Urothelium cell line (cell line): ENCODE measurements around the gene EGFLAM.
"Not testable (repeated sequence)": the region's sequence is repeated elsewhere in the genome, so short reads cannot be mapped to it uniquely, and the experiment has no call there.

Source experiments
- DNase-seq: peaks from one replicate; pipeline ENCODE4 v3.0.0; 2011; ENCODE audit warnings: low spot score, mixed read lengths
- FAIRE-seq: peaks from 2 replicates; lab custom pipeline; 2011; peaks lifted over from hg19 to GRCh38; lab: Jason Lieb, UNC

The EGFLAM gene

DNA sequence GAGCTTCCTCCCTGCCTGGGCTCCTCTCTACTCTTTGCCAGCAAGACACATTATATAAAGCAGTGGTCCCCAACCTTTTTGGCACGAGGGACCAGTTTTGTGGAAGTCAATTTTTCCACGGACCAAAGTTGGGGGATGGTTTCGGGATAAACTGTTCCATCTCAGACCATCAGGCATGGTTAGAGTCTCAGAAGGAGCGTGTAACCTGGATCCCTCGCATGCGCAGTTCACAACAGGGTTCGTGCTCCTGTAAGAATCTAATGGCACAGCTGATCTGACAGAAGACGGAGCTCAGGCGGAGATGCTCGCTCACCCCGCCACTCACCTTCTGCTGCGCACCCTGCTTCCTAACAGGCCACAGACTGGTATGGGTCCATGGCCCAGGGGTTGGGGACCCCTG is 155.3 kb downstream of the EGFLAM start:
- DNase-seq (no peak), FAIRE-seq (no peak)

GRCh38 chr5:38414348-38414747 is 156.0 kb downstream of the EGFLAM start:
- FAIRE-seq (no peak), DNase-seq (no peak)

- not testable (repeated sequence) for FAIRE-seq
Observed at GRCh38 chr5:38415772-38416171, 157.4 kb downstream of the EGFLAM start.

DNA sequence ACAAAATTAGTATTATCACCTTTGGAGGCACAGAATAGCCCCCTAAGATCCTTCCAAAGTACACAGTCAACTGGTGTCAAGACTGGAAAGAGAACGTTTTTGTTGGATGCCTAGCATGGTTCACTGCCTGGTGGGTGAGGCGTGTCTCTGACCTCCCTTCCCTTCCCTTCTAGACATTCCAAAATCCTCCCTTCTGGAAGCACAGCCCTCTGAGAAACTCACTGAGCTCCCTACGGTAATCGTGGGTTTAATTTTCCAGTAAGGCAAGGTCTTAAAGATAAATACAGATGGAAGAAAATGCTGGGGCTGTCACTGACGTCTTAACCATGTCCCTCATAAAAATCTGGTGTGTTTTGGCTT is 159.3 kb downstream of the EGFLAM start:
- DNase-seq: no peak
- no peak for FAIRE-seq

More at GRCh38 chr5:38415772-38416171, 157.4 kb downstream of the EGFLAM start:
- not testable (repeated sequence) for DNase-seq

GRCh38 chr5:38420246-38420645 is 161.9 kb downstream of the EGFLAM start:
- FAIRE-seq: no peak
- DNase-seq: no peak

GRCh38 chr5:38420691-38421390 is 162.5 kb downstream of the EGFLAM start:
- no peak for FAIRE-seq
- peak; percentile 82 for DNase-seq

GRCh38 chr5:38422622-38423021 is 164.3 kb downstream of the EGFLAM start:
- FAIRE-seq (no peak), DNase-seq (no peak)

DNA sequence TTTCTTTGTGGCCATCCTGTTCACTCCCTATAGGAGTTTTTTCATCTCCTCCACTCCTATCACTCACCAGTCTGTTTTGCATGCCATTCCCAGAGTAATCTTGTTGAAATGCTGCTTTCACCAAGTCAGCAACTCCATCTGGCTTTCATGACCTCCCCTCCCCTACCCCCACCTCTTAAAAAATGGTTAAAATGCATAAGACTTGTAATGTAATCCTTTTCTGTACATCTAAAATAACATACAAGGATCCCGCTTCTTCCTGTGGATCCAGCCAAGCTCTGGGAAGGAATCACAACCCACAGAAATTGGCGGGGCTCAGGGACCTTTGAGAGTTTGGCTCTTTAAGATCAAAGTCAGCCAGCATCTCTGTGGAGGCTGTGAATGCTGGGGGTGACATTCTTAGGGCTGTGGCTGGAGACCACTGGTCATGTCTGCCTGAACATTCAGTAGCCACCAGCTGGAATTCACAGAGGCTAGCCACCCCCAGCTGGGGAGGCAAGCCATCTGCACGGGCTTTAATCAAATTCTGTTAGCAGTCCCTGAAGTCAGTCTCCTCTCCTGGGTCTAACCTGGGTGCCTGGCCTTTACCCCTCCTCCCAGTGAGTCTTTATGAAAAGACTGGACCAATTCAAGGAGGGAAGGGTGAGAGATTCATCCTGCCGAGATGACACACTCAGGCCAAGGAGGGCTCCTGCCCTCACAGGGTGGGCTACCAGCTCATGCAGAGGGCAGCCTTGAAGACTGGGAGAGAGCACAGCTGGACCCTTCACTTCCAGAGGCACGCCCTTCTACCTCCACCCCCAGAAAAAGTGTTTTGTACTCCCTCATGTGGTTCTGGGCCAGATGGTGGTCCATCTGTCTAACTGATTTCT is 165.2 kb downstream of the EGFLAM start:
- no peak for DNase-seq

GRCh38 chr5:38424148-38425060 is 166.0 kb downstream of the EGFLAM start:
- no peak for FAIRE-seq
- no peak for DNase-seq

More for the DNA sequence above, 165.2 kb downstream of the EGFLAM start:
- FAIRE-seq: no peak

GRCh38 chr5:38426490-38426889 is 168.1 kb downstream of the EGFLAM start:
- FAIRE-seq: no peak

GRCh38 chr5:38426986-38427950 is 168.9 kb downstream of the EGFLAM start:
- peak; percentile 33 for DNase-seq

More at GRCh38 chr5:38426490-38426889, 168.1 kb downstream of the EGFLAM start:
- DNase-seq: peak; percentile 43

DNA sequence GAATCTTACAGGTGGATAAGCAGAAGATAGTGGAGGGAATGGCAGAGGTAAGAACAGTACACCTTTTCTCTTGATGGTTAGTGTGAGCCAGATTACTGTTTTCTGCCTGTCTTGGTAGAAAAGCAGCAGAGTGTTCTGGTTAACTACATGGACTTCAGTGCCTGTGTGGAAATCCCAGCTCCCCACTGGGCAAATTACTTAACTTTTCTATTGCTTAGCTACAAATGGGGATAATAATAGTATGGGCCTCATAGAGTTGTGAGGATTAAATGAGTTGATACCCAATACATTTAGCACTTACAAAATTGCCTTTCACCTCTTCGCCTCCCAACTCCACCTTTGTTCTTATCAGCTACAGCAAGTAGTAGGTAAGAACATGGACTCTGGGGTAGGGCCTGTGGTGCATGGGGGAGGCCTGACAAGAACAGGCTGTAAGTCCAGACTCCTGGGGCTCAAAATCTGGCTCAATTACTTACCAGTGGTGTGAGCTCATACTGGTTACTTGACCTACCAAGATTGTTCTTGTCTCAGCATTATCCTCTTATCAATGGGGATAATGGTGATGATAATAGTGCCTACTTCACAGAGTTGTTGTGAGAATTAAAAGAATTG is 173.0 kb downstream of the EGFLAM start:
- DNase-seq (no peak), FAIRE-seq (no peak)

More at GRCh38 chr5:38426986-38427950, 168.9 kb downstream of the EGFLAM start:
- peak; percentile 9 for FAIRE-seq

DNA sequence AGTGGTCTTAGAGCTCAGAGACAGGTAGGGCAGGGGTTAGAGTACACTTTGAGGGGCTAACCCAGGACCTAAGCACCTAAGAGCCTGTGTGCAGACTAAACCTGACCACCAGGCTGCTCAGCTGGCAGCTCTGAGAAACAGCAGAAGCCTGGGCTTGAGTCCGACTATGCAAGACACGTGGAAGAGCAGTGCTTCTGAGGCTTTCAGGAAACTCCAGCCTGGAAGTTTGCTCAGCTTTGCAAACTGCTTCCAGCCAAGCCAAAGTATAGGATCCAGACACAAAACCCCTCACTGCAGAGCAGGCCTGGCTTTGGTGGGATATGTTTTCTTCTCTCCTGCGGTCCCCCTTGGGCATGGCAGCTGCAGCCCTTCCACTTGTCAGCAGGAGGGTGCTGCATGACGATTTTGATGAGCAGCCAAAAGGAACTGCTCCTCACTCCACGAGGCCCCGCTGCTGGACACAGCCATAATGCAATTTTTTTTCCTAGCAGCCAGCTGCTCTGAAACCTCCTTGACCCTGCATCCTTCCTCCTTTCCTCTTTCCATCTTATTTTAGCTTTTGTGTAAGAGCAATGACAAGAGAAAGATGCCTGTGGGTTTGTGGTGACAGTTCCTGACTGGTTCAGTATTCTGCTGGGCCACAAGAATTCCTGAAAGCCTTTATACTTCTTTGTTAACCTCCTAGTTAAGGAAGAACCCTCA is 175.0 kb downstream of the EGFLAM start:
- no peak for FAIRE-seq

GRCh38 chr5:38434966-38435705 is 176.8 kb downstream of the EGFLAM start:
- FAIRE-seq (no peak), DNase-seq (no peak)

More for the DNA sequence above, 175.0 kb downstream of the EGFLAM start:
- peak; percentile 63 for DNase-seq

DNA sequence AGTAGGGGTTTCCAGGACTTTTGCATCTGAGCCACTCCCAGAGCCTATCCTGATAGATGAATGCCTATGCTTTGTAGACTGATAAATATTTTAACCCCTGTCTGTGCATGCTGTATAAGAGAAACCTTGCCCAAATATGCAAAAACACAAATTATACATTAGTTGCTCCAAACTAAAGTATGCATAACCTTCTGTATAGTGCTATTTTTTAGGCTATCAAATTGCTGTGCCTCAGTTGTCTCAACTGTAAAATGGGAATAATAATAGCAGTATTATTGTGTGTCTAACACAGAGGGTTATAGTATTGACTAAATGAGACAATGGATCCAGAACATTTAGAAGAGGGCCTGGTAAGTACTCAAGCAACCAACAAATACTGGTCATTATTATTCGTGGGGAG is 180.4 kb downstream of the EGFLAM start:
- no peak for DNase-seq
- FAIRE-seq: no peak

DNA sequence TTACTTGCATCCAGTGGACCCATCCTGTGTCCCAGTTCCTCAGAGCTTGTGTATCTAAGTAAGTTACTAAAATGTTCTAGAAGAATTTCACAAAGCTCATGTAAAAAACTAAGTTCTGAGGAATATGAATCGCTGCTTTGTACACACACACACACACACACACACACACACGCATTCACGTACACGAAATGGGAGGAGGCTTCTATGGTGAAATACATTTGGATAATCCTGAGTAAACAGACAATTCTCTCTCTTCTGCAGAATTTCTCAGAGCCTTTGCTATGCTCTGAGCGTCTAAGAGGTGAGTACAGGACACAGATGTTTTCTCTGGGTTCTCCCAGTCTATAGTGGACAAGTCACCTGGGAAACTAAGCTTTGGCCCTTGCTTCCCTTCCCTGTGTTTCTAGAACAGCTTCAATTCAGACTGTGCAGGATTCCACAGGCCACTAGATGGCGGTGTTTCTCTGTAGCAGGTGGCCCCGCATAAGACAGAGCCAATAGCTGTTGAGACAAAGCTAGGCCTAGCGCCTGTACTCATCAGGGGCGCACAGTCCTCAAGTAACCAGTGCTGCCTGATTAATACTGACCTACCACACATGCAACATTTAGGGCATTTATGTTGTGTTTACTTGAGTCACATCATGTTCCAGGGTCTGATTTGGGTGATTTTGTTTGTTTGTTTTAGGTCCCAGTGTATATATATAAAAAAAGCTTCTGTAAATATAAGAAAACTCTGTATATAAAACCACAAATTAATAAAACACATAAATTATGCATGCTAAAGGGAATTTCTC is 183.3 kb downstream of the EGFLAM start:
- peak; percentile 94 for FAIRE-seq
- DNase-seq: peak; percentile 90

DNA sequence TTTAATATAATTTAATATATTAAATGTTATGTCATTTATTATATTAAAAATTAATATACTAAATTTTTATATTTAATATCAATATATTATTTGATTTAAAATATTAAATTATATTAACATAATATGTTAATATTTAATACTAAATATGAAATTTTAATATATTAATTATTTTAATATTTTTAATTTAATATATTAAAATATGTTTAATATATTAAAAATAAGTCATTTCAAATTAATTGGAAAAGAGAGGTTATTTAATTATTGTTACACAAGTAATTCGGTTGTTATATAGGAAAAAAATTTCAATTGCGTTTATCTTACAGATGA is 183.9 kb downstream of the EGFLAM start:
- no peak for DNase-seq
- FAIRE-seq: no peak
